ENCODE results near the gene SLC35F1. TPM values are rescaled to one million over a fixed set of nuclear protein-coding genes. Genes with fewer than 3 reads are reported as not detected.

SLC35F1 gene
- total and polyA plus RNA-seq, 9 of the 15 experiments (the other 6 are each of a cell fraction or from before 2014, with no cell fraction given) = 0.03 to 0.06 TPM; not detected in 7

DNA sequence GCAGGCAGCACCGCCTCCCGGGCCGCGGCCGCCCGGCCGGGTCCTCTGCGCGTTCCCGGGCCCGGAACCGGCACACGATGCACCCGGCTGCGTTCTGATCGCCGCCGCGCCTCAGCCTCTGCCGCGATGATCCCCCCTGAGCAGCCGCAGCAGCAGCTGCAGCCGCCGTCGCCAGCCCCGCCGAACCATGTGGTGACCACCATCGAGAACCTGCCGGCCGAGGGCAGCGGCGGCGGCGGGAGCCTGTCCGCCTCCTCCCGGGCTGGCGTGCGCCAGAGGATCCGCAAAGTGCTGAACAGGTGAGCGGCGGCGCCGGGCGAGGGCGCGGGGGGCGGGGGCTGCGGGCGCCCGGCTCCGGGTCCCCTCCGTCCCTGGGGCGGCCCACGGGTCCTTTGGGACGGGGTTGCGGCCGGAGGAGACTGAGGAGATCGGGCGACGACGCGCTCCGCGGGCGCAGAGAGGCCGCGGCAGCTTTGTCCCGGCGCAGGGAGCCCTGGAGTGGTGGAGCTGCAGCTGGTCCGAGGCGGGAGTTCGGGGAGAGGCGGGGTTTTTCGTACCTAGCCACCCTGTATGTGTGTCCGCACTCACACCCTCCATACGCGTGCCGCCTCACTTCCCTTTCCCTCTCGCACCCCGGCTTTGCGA is 659 bp downstream of the SLC35F1 start (continued):
- TF ChIP-seq ARNT (IDR thresholded peaks at IDR 0.05) (no peak), ATF2 (CRISPR knock-in tag; IDR thresholded peaks at IDR 0.05) (no peak), SAP30 (IDR thresholded peaks at IDR 0.05; ENCODE audit: borderline replicate concordance, insufficient read depth, low read depth, low read length, poor library complexity, severe bottlenecking) (no peak), MXI1 (IDR thresholded peaks at IDR 0.05; ENCODE audit: low read depth, low read length) (no peak), CHD1 (IDR thresholded peaks at IDR 0.05; ENCODE audit: low read length) (no peak), MCM3 (IDR thresholded peaks at IDR 0.05) (no peak), THAP12 (CRISPR knock-in tag; IDR thresholded peaks at IDR 0.05) (no peak)
- TF ChIP-seq, protein P1, sequence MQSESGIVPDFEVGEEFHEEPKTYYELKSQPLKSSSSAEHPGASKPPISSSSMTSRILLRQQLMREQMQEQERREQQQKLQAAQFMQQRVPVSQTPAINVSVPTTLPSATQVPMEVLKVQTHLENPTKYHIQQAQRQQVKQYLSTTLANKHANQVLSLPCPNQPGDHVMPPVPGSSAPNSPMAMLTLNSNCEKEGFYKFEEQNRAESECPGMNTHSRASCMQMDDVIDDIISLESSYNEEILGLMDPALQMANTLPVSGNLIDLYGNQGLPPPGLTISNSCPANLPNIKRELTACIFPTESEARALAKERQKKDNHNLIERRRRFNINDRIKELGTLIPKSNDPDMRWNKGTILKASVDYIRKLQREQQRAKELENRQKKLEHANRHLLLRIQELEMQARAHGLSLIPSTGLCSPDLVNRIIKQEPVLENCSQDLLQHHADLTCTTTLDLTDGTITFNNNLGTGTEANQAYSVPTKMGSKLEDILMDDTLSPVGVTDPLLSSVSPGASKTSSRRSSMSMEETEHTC (IDR thresholded peaks at IDR 0.05) = no peak
